Neuronal stem cell (in vitro differentiated cells): ENCODE results near the gene DIAPH2.

Experiments
- DNase-seq: peaks from one replicate; pipeline ENCODE4 v3.0.0-alpha.2; 2013; ENCODE audit warnings: low spot score
- H2AFZ ChIP-seq: one replicate; pipeline ENCODE4 v1.6.1; 2013; ENCODE audit warnings: mild to moderate bottlenecking, low read length, inconsistent platforms
- H2AK5ac ChIP-seq: 2 replicates; pipeline ENCODE4 v1.6.1; 2013; ENCODE audit warnings: low read depth, mild to moderate bottlenecking, inconsistent platforms, low read length, moderate library complexity, mixed read lengths
- H2BK120ac ChIP-seq: 2 replicates; pipeline ENCODE4 v1.6.1; 2013; ENCODE audit warnings: low read depth, mild to moderate bottlenecking, inconsistent platforms, low read length, moderate library complexity, mixed read lengths
- H2BK12ac ChIP-seq: one replicate; pipeline ENCODE4 v1.6.1; 2013; ENCODE audit warnings: low read length, inconsistent platforms
- H2BK15ac ChIP-seq: 2 replicates; pipeline ENCODE4 v1.6.1; 2013; ENCODE audit warnings: mild to moderate bottlenecking, low read length, inconsistent platforms, mixed read lengths
- H2BK5ac ChIP-seq: one replicate; pipeline ENCODE4 v1.6.1; 2013; ENCODE audit warnings: inconsistent platforms, mild to moderate bottlenecking, low read length, moderate library complexity
- H3K14ac ChIP-seq: one replicate; pipeline ENCODE4 v1.6.1; 2013; ENCODE audit warnings: low read length, inconsistent platforms
- H3K18ac ChIP-seq: 2 replicates; pipeline ENCODE4 v1.6.1; 2013; ENCODE audit warnings: low read length, inconsistent platforms
- H3K23ac ChIP-seq: 2 replicates; pipeline ENCODE4 v1.6.1; 2013; ENCODE audit warnings: low read depth, mild to moderate bottlenecking, mixed read lengths, low read length, inconsistent platforms; ENCODE audit not compliant: poor library complexity
- H3K27ac ChIP-seq: replicated peaks from 3 replicates; pipeline ENCODE4 v1.5.1; 2013; ENCODE audit warnings: low read length, inconsistent platforms
- H3K27me3 ChIP-seq, 3 experiments: 2 replicates each; pipeline ENCODE4 v1.6.1; 2013; ENCODE audit warnings: low read length in 3 of 3, mild to moderate bottlenecking in 2 of 3, inconsistent platforms in 1 of 3, low read depth in 1 of 3, mixed read lengths in 1 of 3, moderate library complexity in 1 of 3; ENCODE audit not compliant: control insufficient read depth in 3 of 3, insufficient read depth in 3 of 3
- H3K36me3 ChIP-seq, 2 donors: replicated peaks in 1 of 2; 2 replicates each; pipeline ENCODE4 v1.6.1; 2013; ENCODE audit warnings: low read length in 2 of 2; ENCODE audit not compliant: control insufficient read depth in 2 of 2, insufficient read depth in 2 of 2
- H3K4ac ChIP-seq: 2 replicates; pipeline ENCODE4 v1.6.1; 2013; ENCODE audit warnings: inconsistent platforms, mild to moderate bottlenecking, low read length, moderate library complexity
- H3K4me1 ChIP-seq, 2 donors: 1 replicate in 1 of 2; 2 replicates in 1 of 2; pipeline ENCODE4 v1.6.1; 2013; ENCODE audit warnings: low read length in 2 of 2, low read depth in 1 of 2; ENCODE audit not compliant: control insufficient read depth in 2 of 2, insufficient read depth in 1 of 2
- H3K4me2 ChIP-seq: one replicate; pipeline ENCODE4 v1.6.1; 2013; ENCODE audit warnings: mild to moderate bottlenecking, low read length, inconsistent platforms; ENCODE audit not compliant: insufficient read depth, poor library complexity, severe bottlenecking
- H3K4me3 ChIP-seq, 2 donors: 2 replicates each; pipeline ENCODE4 v1.5.1; 2013; ENCODE audit warnings: low read length in 2 of 2, mild to moderate bottlenecking in 2 of 2, inconsistent platforms in 1 of 2, moderate library complexity in 1 of 2
- H3K79me1 ChIP-seq: one replicate; pipeline ENCODE4 v1.6.1; 2013; ENCODE audit warnings: low read depth, mild to moderate bottlenecking, inconsistent platforms, low read length, moderate library complexity
- H3K9ac ChIP-seq: one replicate; pipeline ENCODE4 v1.6.1; 2013; ENCODE audit warnings: mild to moderate bottlenecking, low read depth, low read length, inconsistent platforms; ENCODE audit not compliant: poor library complexity
- H3K9me3 ChIP-seq, 2 donors: replicated peaks in 1 of 2; 2 replicates each; pipeline versions ENCODE3 to v1.6.1; 2013; ENCODE audit warnings: low read length in 2 of 2, mild to moderate bottlenecking in 2 of 2, inconsistent platforms in 1 of 2, low read depth in 1 of 2, mixed read lengths in 1 of 2, moderate library complexity in 1 of 2; ENCODE audit not compliant: control insufficient read depth in 2 of 2, insufficient read depth in 1 of 2
- H4K8ac ChIP-seq: one replicate; pipeline ENCODE4 v1.6.1; 2013; ENCODE audit warnings: low read depth, mild to moderate bottlenecking, inconsistent platforms, low read length, moderate library complexity
- H4K91ac ChIP-seq: one replicate; pipeline ENCODE4 v1.6.1; 2013; ENCODE audit warnings: low read length, low read depth, mild to moderate bottlenecking, inconsistent platforms; ENCODE audit not compliant: poor library complexity
- WGBS, 2 donors: extraction: QIAGEN DNeasy Blood & Tissue Kit; methylation state at CpG; one replicate each; pipeline ENCODE4 v1.1.7; 2013; ENCODE audit warnings: missing lambda C conversion rate in 2 of 2, mixed read lengths in 1 of 2; ENCODE audit not compliant: insufficient read length in 2 of 2, insufficient replicate concordance in 1 of 2; ENCODE audit errors: extremely low coverage in 2 of 2; 5-methylcytosine and 5-hydroxymethylcytosine counted together

The DIAPH2 gene

GRCh38 chrX:97619499-97619898, 934.9 kb downstream of the DIAPH2 start:
- H2BK5ac ChIP-seq, result no peak overlapping the region
- no peaks in the 10 kb centered on the region for H3K79me1 ChIP-seq
- H2AFZ ChIP-seq, result no peak overlapping the region
- no peak overlapping the region for H2BK15ac ChIP-seq
- no peak overlapping the region for H3K9ac ChIP-seq
- H4K8ac ChIP-seq, result no peak overlapping the region
- H3K4me2 ChIP-seq, result no peak overlapping the region
- no peak overlapping the region for H3K4ac ChIP-seq
- no peak overlapping the region for H3K14ac ChIP-seq
- H3K18ac ChIP-seq, result no peak overlapping the region
- H2AK5ac ChIP-seq, result no peak overlapping the region
- no peaks in the 10 kb centered on the region for H3K27me3 ChIP-seq
- H3K9me3 ChIP-seq, result no peaks in the 10 kb centered on the region
- no peak overlapping the region for H2BK120ac ChIP-seq
- H3K23ac ChIP-seq, result no peak overlapping the region
- H3K36me3 ChIP-seq, result no peaks in the 10 kb centered on the region
- WGBS, 2 donors, result no CpG with 5 or more reads among the region's 2 CpGs
- no peak overlapping the region for H4K91ac ChIP-seq
- no peak overlapping the region for H3K4me3 ChIP-seq
- H2BK12ac ChIP-seq, result no peak overlapping the region
- no peak for DNase-seq
- H3K4me1 ChIP-seq, result no peaks in the 10 kb centered on the region
- H3K27ac ChIP-seq, result no peak overlapping the region

- Histone ChIP-seq H3K4me1 (no peaks in the 10 kb centered on the region), H3K27me3 (no peaks in the 10 kb centered on the region), H3K23ac (no peak overlapping the region)
Observed at GRCh38 chrX:97622111-97622510, 937.5 kb downstream of the DIAPH2 start.

GRCh38 chrX:97628326-97628725, 943.7 kb downstream of the DIAPH2 start:
- WGBS, 2 donors, result no CpG with 5 or more reads among the region's 2 CpGs
- Histone ChIP-seq H3K9me3 (no peaks in the 10 kb centered on the region), H2AFZ (no peak overlapping the region), H3K9ac (no peak overlapping the region), H2BK15ac (no peak overlapping the region), H3K4me2 (no peak overlapping the region), H3K4me3 (no peak overlapping the region), H3K18ac (no peak overlapping the region), H4K91ac (no peak overlapping the region), H2BK120ac (no peak overlapping the region), H3K4me1 (no peaks in the 10 kb centered on the region), H2AK5ac (no peak overlapping the region), H3K27me3 (no peaks in the 10 kb centered on the region), H3K4ac (no peak overlapping the region), H3K14ac (no peak overlapping the region), H3K27ac (no peak overlapping the region), H4K8ac (no peak overlapping the region), H2BK12ac (no peak overlapping the region), H3K23ac (no peak overlapping the region), H2BK5ac (no peak overlapping the region), H3K79me1 (no peaks in the 10 kb centered on the region), H3K36me3 (no peaks in the 10 kb centered on the region)
- no peak for DNase-seq

More at GRCh38 chrX:97622111-97622510, 937.5 kb downstream of the DIAPH2 start:
- Histone ChIP-seq H2BK120ac (no peak overlapping the region), H4K8ac (no peak overlapping the region), H3K14ac (no peak overlapping the region), H3K27ac (no peak overlapping the region), H2BK15ac (no peak overlapping the region), H2AFZ (no peak overlapping the region), H3K9me3 (no peaks in the 10 kb centered on the region), H3K9ac (no peak overlapping the region), H3K4me3 (no peak overlapping the region), H3K4ac (no peak overlapping the region), H2BK12ac (no peak overlapping the region), H4K91ac (no peak overlapping the region), H3K4me2 (no peak overlapping the region), H3K36me3 (no peaks in the 10 kb centered on the region), H2BK5ac (no peak overlapping the region), H3K79me1 (no peaks in the 10 kb centered on the region), H2AK5ac (no peak overlapping the region), H3K18ac (no peak overlapping the region)
- WGBS, 2 donors, result no CpG with 5 or more reads among the region's 3 CpGs
- DNase-seq, result no peak

GRCh38 chrX:97628807-97629596, 944.4 kb downstream of the DIAPH2 start:
- WGBS, 2 donors, result no CpG with 5 or more reads among the region's 6 CpGs
- no peak overlapping the region for H2AK5ac ChIP-seq
- no peak overlapping the region for H3K14ac ChIP-seq
- no peak overlapping the region for H3K9ac ChIP-seq
- H2BK12ac ChIP-seq, result no peak overlapping the region
- H3K4ac ChIP-seq, result no peak overlapping the region
- H3K4me2 ChIP-seq, result no peak overlapping the region
- no peak overlapping the region for H3K4me3 ChIP-seq
- H2AFZ ChIP-seq, result no peak overlapping the region
- no peak overlapping the region for H3K23ac ChIP-seq
- H2BK15ac ChIP-seq, result no peak overlapping the region
- H4K8ac ChIP-seq, result no peak overlapping the region
- H3K27me3 ChIP-seq, result no peaks in the 10 kb centered on the region
- H3K18ac ChIP-seq, result no peak overlapping the region
- no peaks in the 10 kb centered on the region for H3K36me3 ChIP-seq
- no peaks in the 10 kb centered on the region for H3K79me1 ChIP-seq
- no peak overlapping the region for H2BK5ac ChIP-seq
- no peak for DNase-seq
- H2BK120ac ChIP-seq, result no peak overlapping the region
- no peak overlapping the region for H4K91ac ChIP-seq
- no peaks in the 10 kb centered on the region for H3K9me3 ChIP-seq
- no peak overlapping the region for H3K27ac ChIP-seq
- H3K4me1 ChIP-seq, result no peaks in the 10 kb centered on the region
